HCT116 (cell line): Measurements from ENCODE around the gene XKRX.

Source experiments
- CBX3 ChIP-seq: IDR thresholded peaks from 2 replicates; pipeline ENCODE4 v1.6.1; 2012; ENCODE audit warnings: low read depth
- JUND ChIP-seq: IDR thresholded peaks from 2 replicates; pipeline ENCODE4 v1.6.1; 2012
- TF ChIP-seq, protein P1 (sequence below), 3 experiments: fragments of 200-600 bp in 1 of 3; sonication (generic) in 1 of 3; IDR thresholded peaks in 2 of 3; conservative IDR thresholded peaks in 1 of 3; 2 replicates each; pipeline ENCODE4 v1.5.1; 2012 to 2017; ENCODE audit warnings: low read depth in 2 of 3, low read length in 2 of 3, antibody characterized with exemption in 1 of 3, borderline replicate concordance in 1 of 3, control low read depth in 1 of 3, mild to moderate bottlenecking in 1 of 3, mixed read lengths in 1 of 3, mixed run types in 1 of 3, moderate library complexity in 1 of 3; ENCODE audit not compliant: insufficient read depth in 1 of 3

- TF ChIP-seq, protein P1, sequence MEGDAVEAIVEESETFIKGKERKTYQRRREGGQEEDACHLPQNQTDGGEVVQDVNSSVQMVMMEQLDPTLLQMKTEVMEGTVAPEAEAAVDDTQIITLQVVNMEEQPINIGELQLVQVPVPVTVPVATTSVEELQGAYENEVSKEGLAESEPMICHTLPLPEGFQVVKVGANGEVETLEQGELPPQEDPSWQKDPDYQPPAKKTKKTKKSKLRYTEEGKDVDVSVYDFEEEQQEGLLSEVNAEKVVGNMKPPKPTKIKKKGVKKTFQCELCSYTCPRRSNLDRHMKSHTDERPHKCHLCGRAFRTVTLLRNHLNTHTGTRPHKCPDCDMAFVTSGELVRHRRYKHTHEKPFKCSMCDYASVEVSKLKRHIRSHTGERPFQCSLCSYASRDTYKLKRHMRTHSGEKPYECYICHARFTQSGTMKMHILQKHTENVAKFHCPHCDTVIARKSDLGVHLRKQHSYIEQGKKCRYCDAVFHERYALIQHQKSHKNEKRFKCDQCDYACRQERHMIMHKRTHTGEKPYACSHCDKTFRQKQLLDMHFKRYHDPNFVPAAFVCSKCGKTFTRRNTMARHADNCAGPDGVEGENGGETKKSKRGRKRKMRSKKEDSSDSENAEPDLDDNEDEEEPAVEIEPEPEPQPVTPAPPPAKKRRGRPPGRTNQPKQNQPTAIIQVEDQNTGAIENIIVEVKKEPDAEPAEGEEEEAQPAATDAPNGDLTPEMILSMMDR (IDR thresholded peaks at IDR 0.05 in 2 of 3, conservative IDR thresholded peaks at IDR 0.05 in 1 of 3; ENCODE audit: borderline replicate concordance in 1 of 3, insufficient read depth in 1 of 3, low read depth in 2 of 3, low read length in 2 of 3), result no peak
- TF ChIP-seq CBX3, result no peak
- TF ChIP-seq JUND, result no peak
Observed at GRCh38 chrX:100880368-100880767, 48.3 kb downstream of the XKRX start.
